Tibial nerve (tissue), 4 donors: ENCODE results near the gene UBE2G1. TPM values are rescaled to one million over a fixed set of nuclear protein-coding genes. Genes with fewer than 3 reads are reported as not detected.

Source experiments
- DNase-seq, 2 donors: peaks; one replicate each; pipeline ENCODE4 v3.0.0-alpha.2; 2019; ENCODE audit warnings: low spot score in 2 of 2
- H3K27ac ChIP-seq, 4 donors: fragments of 200-600 bp; sonication (generic) in 3 of 4; one replicate each; pipeline ENCODE4 v1.5.1; 2017 to 2019; ENCODE audit warnings: mild to moderate bottlenecking in 1 of 4
- H3K27me3 ChIP-seq, 2 donors: fragments of 200-600 bp; sonication (generic) in 1 of 2; one replicate each; pipeline versions ENCODE4 v1.5.1 to v1.6.0; 2017 to 2019
- H3K36me3 ChIP-seq, 3 donors: fragments of 200-600 bp; sonication (generic); one replicate each; pipeline ENCODE4 v1.5.1; 2018 to 2019
- H3K4me1 ChIP-seq, 4 donors: fragments of 200-600 bp; sonication (generic) in 3 of 4; one replicate each; pipeline ENCODE4 v1.5.1; 2017 to 2019
- H3K4me3 ChIP-seq, 4 donors: fragments of 200-600 bp; sonication (generic) in 3 of 4; one replicate each; pipeline ENCODE4 v1.5.1; 2017 to 2019; ENCODE audit warnings: mild to moderate bottlenecking in 1 of 4, moderate library complexity in 1 of 4
- H3K9me3 ChIP-seq, 4 donors: fragments of 200-600 bp; sonication (generic) in 3 of 4; one replicate each; pipeline ENCODE4 v1.5.1; 2017 to 2019
- CTCF ChIP-seq, 5 experiments: fragments of 200-600 bp in 3 of 5; fragments of 450-650 bp in 2 of 5; sonication (generic) in 3 of 5; IDR thresholded peaks; one replicate each; pipeline ENCODE4 v1.5.1; 2016 to 2019; ENCODE audit warnings: antibody characterized with exemption in 5 of 5, mild to moderate bottlenecking in 3 of 5, moderate library complexity in 2 of 5
- EP300 ChIP-seq, 2 donors: sonication (generic); formaldehyde crosslinking; IDR thresholded peaks; one replicate each; pipeline ENCODE4 v1.6.1; 2017; ENCODE audit warnings: antibody characterized with exemption in 2 of 2, mild to moderate bottlenecking in 1 of 2
- POLR2A ChIP-seq, 2 donors: fragments of 450-650 bp; IDR thresholded peaks; one replicate each; pipeline ENCODE4 v1.6.1; 2017; ENCODE audit warnings: antibody characterized with exemption in 2 of 2, mild to moderate bottlenecking in 2 of 2, moderate library complexity in 2 of 2
- WGBS, 2 donors: methylation state at CpG; one replicate each; pipeline ENCODE4 v1.1.5; 2018; 5-methylcytosine and 5-hydroxymethylcytosine counted together
- total RNA-seq, 4 donors: library from RNA; depleted of rRNA; stranded (reverse); fragments of >200 nt; gene quantifications; one replicate each; pipeline ENCODE4 v1.1.0, GENCODE V29; 2016

Gene UBE2G1
- total RNA-seq, 4 donors from 2014 or later: 30.4 to 50.7 (median 38.3) TPM

- Histone ChIP-seq H3K4me3 (no peak overlapping the region), H3K36me3 (no peaks in the 10 kb centered on the region), H3K4me1 (peaks cover 0 to 47% (median 8%) of the 10 kb centered on the region in 4 donors), H3K27me3 (no peaks in the 10 kb centered on the region), H3K27ac (no peak overlapping the region), H3K9me3 (no peaks in the 10 kb centered on the region)
- no peak for DNase-seq
- TF ChIP-seq EP300 (IDR thresholded peaks at IDR 0.05) (no peak), CTCF (IDR thresholded peaks at IDR 0.05) (no peak), POLR2A (IDR thresholded peaks at IDR 0.05) (no peak)
- 90 to 93% methylated on average over 6 of the region's 6 CpGs for WGBS, 2 donors
These were observed 32.1 kb downstream of the UBE2G1 start for GRCh38 chr17:4334332-4334731.

GRCh38 chr17:4333041-4333440, 33.4 kb downstream of the UBE2G1 start:
- Histone ChIP-seq H3K27ac (no peak overlapping the region), H3K4me1 (peaks cover 0 to 47% (median 8%) of the 10 kb centered on the region in 4 donors), H3K4me3 (no peak overlapping the region), H3K9me3 (no peaks in the 10 kb centered on the region), H3K36me3 (no peaks in the 10 kb centered on the region), H3K27me3 (no peaks in the 10 kb centered on the region)
- DNase-seq: no peak
- 88 to 92% methylated on average over 9 of the region's 9 CpGs for WGBS, 2 donors
- TF ChIP-seq POLR2A (IDR thresholded peaks at IDR 0.05): no peak
- TF ChIP-seq CTCF (IDR thresholded peaks at IDR 0.05): no peak
- TF ChIP-seq EP300 (IDR thresholded peaks at IDR 0.05): no peak

- no peaks in the 10 kb centered on the region for H3K9me3 ChIP-seq
- WGBS, 2 donors: 74% methylated on average over 6 of the region's 6 CpGs
- H3K4me1 ChIP-seq: peaks cover 0 to 47% (median 8%) of the 10 kb centered on the region in 4 donors
- TF ChIP-seq CTCF (IDR thresholded peaks at IDR 0.05) (no peak), POLR2A (IDR thresholded peaks at IDR 0.05) (no peak), EP300 (IDR thresholded peaks at IDR 0.05) (no peak)
- H3K4me3 ChIP-seq: no peak overlapping the region
- H3K27me3 ChIP-seq: no peaks in the 10 kb centered on the region
- no peak for DNase-seq
- H3K27ac ChIP-seq: no peak overlapping the region
- peaks cover 0 to 2% (median 0%) of the 10 kb centered on the region in 3 donors for H3K36me3 ChIP-seq
These were observed 34.0 kb downstream of the UBE2G1 start for GRCh38 chr17:4332296-4332970.

GRCh38 chr17:4331614-4332013, 34.9 kb downstream of the UBE2G1 start:
- H3K4me3 ChIP-seq: no peak overlapping the region
- H3K36me3 ChIP-seq: peaks cover 0 to 2% (median 0%) of the 10 kb centered on the region in 3 donors
- H3K4me1 ChIP-seq: peaks cover 0 to 47% (median 8%) of the 10 kb centered on the region in 4 donors
- WGBS, 2 donors: 64 to 67% methylated on average over 7 of the region's 7 CpGs
- H3K27ac ChIP-seq: no peak overlapping the region
- TF ChIP-seq CTCF (IDR thresholded peaks at IDR 0.05): no peak
- no peak for DNase-seq
- H3K9me3 ChIP-seq: no peaks in the 10 kb centered on the region
- H3K27me3 ChIP-seq: no peaks in the 10 kb centered on the region

GRCh38 chr17:4329838-4330237, 36.6 kb downstream of the UBE2G1 start:
- DNase-seq: no peak
- no peak overlapping the region for H3K27ac ChIP-seq
- no peaks in the 10 kb centered on the region for H3K9me3 ChIP-seq
- H3K27me3 ChIP-seq: no peaks in the 10 kb centered on the region
- peaks cover 0 to 33% (median 3%) of the 10 kb centered on the region in 4 donors for H3K4me1 ChIP-seq
- H3K4me3 ChIP-seq: no peak overlapping the region
- TF ChIP-seq CTCF (IDR thresholded peaks at IDR 0.05) (no peak), EP300 (IDR thresholded peaks at IDR 0.05) (no peak), POLR2A (IDR thresholded peaks at IDR 0.05) (no peak)
- WGBS, 2 donors: 57 to 61% methylated on average over 7 of the region's 7 CpGs
- peaks cover 0 to 2% (median 0%) of the 10 kb centered on the region in 3 donors for H3K36me3 ChIP-seq
